ENCODE data around the gene CCDC124.

CCDC124 gene

GRCh38 chr19:17936379-17936778 is 3.6 kb downstream of the CCDC124 start:
- no peak for DNase-seq (ENCODE audit: low spot score)

DNA sequence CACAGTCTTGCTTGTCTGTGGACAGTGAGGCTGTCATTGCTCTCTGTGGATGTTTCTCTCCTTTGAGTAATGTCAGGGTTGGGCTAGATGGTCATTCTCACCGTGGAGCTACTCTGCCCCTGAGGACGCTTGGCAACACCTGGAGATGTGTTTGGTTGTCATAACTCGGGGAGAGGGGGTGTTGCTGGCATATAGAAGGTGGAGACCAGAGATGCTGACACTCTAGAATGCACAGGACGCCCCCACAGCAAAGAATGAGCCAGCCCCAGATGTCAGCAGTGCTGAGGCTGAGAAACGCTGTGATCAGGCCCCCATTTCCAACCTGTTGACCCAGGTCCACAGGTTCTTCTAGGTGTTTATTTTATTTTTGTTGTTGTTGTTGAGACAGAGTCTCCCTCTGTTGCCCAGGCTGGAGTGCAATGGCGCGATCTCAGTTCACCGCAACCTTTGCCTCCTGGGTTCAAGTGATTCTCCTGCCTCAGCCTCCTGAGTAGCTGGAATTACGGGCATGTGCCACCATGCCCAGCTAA is 4.6 kb downstream of the CCDC124 start:
- DNase-seq (ENCODE audit: low spot score), result no peak

DNA sequence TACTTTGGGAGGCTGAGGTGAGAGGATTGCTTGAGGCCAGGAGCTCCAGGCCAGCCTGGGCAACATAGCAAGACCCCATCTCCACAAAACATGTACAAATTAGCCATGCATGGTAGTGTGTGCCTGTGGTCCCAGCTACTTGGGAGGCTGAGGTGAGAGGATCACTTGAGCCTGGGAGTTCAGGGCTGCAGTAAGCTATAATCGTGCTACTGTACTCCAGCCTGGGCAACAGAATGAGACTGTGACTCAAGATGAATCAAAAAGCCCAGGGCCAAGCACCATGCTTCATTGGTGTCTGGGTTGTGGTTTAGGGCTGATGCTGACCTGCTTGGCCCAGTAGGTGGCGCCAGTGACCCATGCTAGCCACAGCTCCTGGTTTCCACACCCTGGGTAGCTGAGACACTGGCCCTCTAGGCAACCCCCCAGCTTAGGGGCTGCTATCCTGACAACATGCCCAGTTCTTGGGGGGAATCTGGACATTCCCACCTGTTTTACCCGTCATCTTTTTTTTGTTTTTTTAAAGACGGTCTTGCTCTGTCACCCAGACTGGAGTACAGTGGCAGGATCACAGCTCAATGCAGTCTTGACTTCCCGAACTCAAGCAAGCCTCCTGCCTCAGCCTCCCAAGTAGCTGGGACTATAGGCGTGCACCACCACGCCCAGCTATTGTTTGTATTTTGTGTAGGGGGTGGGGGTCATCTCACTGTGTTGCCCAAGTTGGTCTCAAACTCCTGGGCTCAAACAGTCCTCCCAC is 5.5 kb downstream of the CCDC124 start:
- DNase-seq (ENCODE audit: low spot score), result peak; percentile 80

DNA sequence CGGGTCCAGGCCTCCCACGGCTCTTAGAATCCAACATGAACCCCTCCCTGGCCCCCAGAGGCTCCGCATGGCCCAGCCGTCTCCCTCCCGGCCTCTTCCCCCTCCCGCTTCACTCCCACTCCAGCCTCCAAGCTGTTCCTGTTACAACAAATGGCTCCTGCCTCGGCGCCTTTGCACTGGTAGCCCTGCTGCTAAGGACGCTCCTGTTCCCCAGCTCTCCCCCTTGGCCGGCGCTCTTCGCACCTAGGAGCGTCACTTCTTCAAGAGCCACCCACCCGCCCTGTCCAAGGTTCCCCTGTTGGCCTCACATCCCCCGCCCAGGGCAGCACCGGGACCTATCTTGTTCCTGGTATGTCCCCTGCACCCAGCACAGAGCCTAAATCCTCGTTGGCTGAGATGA is 9.4 kb downstream of the CCDC124 start:
- DNase-seq (ENCODE audit: low spot score), result no peak

GRCh38 chr19:17942582-17943273 is 9.9 kb downstream of the CCDC124 start:
- DNase-seq (ENCODE audit: low spot score), result no peak

DNA sequence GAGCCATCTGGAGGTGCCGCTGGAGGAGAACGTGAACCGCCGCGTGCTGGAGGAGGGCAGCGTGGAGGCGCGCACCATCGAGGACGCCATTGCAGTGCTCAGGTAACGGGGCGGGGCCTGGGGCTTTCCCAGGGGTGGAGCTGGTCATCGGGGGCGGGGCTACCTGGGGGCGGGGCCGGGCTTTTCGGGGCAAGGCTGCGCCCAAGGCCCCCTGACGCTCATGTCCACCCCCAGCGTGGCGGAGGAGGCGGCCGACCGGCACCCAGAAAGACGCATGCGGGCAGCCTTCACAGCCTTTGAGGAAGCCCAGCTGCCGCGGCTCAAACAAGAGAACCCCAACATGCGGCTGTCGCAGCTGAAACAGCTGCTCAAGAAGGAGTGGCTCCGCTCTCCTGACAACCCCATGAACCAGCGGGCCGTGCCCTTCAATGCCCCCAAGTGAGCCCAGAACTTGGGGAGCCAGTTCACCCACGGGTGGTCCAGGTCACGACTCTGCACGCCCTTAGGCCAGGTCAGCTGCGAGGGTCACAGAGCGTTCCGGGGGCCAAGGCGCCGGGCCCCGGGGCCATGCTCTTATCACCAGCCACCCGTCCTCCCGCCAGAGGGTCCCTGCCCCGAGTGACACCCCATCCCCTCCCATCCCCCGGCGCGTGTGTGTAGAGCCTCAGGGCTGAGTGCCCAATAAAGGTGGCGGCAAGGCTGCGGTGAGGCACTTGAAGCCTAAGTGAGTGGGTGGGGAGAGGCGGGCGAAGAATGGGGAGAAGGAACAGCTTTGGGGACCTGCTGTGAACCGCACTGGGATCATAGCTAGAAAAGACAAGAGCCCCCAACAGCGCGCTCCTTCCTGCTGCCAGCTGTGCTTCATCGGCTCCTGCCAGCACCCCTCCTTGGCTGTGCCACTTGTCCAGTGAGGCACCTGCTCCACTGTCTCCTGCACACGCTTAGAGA is 10.7 kb downstream of the CCDC124 start:
- DNase-seq (ENCODE audit: low spot score), result no peak

DNA sequence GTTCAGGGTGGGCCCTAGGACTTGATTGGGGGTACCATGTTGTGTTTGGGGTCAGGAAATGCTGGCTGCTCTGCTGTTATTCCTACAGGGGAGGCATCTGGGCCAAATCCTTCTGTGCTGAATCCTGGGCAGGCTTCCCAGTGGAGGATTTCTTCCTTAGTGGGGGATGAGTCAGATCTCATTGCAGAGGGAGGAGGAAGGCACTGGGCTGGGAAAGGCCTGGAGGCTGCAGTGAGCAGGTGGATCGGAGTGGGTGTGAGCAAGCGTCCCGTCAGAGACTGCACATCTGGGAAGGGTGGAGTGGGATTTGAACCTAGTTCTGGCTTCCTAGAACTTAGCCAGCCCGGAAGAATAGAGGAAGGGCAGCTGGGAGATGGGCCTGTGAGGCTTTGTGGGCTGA is 11.5 kb downstream of the CCDC124 start:
- DNase-seq (ENCODE audit: low spot score), result no peak

DNA sequence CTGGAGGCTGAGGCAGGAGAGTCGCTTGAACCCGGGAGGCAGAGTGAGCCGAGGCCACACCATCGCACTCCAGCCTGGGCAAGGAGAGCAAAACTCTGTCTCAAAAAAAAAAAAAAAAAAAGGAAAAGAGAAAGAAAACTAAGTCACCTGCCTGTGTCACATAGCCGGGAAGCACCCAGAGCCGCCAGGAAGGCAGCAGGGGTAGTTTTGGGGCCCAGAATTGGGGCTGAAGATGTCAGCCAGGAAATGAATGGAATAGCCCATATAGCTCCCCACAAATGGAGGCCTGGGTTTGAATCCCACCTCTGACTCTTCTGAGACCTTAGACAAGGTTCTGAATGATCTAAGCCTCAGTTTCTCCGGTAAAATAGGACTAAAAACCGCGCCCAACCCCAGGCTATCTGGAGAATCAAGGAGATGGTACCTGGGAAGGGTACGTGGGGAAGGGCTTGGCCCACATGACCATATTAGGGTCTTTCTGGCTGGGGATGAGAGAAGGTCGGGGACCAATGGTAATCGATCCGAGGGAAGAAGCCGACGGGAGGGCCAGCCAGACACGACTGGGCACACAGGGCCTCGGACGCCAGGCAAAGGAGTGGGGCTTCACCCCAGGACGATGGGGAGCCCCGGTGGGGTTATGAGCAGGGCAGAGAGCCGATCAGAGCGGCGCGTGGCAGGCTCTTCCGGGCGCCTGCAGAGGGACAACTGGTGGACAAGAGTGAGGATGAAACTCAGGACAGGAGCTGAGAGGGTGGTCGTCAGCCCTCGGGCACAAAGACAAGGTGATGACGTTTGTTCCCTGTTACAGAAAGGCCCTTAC is 14.4 kb downstream of the CCDC124 start:
- no peak for DNase-seq (ENCODE audit: low spot score)

GRCh38 chr19:17947815-17948513 is 15.1 kb downstream of the CCDC124 start:
- DNase-seq (ENCODE audit: low spot score), result peak; percentile 96

GRCh38 chr19:17948514-17948900 is 15.7 kb downstream of the CCDC124 start:
- DNase-seq (ENCODE audit: low spot score), result no peak

DNA sequence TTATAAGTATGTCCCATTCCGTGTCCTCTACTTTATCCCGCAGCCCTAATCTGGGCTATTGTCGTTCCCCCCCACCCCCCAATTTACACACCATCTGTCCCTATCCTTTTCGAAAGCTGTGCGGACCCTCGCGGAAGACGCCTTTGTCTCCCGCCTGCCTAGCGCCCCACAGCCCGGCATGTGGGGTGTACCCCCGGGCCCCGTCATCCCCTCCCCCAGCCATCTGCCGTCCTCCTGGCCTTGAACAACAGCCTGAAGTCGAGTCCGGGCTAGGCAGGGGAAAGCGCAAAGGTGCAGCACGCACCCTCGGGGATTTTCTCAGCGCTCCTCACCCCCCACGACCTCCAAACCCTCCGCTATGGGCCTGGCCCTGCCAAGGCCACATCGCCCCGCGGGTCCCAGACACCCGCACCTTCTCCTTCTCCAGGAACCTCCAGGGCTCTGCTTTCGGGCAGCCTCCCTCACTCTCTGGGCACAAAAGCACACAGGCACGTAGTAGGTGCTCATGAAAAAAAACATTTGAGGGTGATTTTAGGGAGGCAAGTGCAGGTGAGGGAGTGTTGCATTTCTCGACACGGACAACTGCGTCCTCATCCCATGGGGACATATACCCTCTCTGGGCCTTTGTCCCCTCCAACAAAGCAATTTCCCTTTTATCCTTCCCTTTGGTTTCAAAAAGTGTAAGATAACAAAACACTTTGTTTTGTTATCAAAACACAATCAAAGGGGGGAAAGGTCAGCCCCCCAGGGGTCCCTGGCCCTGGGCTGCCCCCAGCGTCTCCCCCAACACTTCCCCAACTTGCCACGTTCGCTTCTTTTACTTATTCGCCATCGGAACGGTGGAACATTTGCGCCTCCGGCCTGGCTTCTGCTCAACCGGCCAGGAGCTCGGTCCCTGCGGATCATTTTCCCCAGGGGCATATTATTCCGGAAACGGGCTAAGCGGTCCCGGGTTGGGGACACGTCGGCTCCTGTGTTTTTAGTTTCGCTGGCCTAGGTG is 16.4 kb downstream of the CCDC124 start:
- no peak for DNase-seq (ENCODE audit: low spot score)

GRCh38 chr19:17949956-17950309 is 17.1 kb downstream of the CCDC124 start:
- no peak for DNase-seq (ENCODE audit: low spot score)

DNA sequence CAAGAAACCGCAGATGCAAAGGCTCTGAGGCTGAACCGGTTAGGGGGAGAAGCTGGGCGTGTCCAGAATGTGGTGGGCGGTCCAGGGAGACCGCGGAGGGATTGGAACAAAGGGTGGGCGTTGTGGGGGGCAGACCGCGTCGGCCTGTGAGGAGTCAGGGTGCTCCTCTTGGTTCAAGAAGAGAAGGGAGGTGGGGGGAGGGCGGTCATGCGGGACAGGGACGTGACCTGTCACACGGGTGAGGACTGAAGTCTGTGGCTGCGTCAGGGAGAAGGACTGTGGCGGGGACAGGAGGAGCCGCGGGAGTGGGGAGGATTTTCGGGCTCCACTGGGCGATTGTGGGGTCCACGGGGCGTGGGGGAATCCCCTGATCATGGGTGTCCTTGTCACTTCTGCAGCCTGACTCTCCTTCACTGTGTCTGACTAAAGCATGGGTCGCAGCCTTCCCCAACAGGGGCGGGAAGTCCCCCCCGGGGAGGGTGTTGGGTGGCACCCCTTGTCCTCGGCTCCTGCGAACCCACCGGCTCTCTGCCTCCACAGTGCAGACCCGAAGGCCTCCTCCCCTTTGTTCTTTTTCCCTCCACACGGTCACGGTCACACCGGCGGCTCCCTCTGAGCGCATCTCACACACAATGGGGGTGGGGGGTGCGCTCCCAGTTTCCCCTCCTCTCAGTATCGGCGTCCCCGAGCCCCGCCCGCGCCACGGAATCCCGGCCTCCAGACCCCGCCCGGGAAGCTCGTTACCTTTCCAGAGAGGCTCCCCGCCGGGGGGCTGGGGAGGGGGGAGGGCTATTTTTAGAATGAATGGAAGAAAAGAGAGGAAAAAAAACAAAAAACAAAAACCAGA is 17.7 kb downstream of the CCDC124 start:
- DNase-seq (ENCODE audit: low spot score), result peak; percentile 33

GRCh38 chr19:17951157-17951989 is 18.6 kb downstream of the CCDC124 start:
- DNase-seq (ENCODE audit: low spot score), result no peak

DNA sequence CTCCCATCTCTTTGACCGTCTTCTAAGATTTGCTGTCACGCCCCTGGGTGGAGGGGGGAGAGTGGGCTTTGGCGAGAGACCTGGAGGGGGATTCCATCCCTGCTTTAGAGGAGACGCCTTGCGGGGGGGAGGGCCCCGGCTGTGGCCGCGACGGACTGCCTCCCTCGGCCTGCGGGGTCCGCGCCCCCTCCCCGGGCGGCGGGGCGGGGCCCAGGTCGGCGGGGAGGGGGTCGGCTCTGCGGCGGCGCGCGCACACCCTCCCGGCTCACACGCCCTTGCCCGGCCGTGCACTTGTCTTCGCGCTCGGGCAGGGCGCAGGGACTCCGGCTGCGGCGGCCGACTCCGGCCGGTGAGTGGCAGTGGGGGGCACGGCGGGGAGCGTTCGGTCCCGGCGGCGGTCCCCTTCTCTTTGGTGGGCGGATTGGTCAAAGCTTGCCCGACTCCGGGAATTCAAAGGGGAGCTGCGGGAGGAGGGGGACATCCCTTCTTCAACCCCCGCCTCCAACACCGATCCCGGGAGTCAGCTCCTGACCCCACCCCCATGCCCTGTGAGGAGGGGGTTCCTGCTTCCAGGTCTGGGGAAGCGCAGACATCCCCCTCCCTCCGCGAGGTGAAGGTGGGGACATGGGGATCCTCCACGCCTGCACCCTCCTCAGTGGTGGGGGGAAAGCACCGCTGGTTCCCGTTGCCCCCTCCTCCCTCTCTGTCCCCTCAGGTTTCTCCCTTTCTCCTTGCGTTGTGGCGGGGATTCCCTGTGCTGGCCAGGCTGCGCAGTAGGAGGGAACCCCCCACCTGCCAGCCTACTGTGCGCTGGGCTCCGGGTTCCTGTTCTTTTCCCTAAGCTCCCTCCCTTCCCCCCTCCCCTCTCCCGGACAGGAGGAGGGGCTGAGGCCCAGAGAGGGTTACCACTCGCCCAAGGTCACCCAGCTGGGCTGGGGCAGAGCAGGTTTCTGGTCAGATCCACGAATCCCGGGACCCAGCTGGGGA is 19.5 kb downstream of the CCDC124 start:
- DNase-seq (ENCODE audit: low spot score), result no peak

DNA sequence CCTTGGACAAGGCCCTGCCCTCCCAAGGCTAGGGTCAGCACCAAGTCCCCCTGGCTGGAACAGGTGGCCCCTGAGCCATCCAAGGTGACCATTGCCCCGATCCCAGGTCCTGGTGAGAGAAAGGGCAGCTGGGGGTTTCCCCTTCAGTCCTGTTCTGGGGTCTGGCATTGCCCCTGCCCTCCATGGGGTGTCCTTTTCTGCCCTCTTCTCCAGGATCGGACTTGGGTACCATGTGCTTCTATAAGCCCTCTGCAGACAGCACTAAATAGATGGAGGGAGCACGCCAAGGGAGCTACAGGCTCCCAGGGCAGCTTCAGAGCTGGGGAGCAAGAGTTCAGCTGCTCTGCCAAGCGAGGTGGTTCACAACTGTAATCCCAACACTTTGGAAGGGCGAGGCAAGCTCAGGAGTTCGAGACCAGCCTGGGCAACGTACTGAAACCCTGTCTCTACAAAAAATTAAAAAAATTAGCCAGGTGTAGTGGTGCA is 20.5 kb downstream of the CCDC124 start:
- DNase-seq (ENCODE audit: low spot score), result no peak

Data from CD4-positive, alpha-beta T cell treated with Interleukin-6 at 100 ng/mL for 8 hours (primary cell).